Measurements from ENCODE around the gene GALNT2.
A peak's percentile ranks its signal among the peaks of the same experiment; 100 is the strongest.

GALNT2 gene

GRCh38 chr1:230179249-230179648 lies 112.2 kb downstream of the GALNT2 start:
- TF ChIP-seq SIN3A (IDR thresholded peaks at IDR 0.05; ENCODE audit: borderline replicate concordance, insufficient read depth, low read length): no peak
- no peak for TF ChIP-seq POLR2AphosphoS5 (IDR thresholded peaks at IDR 0.05; ENCODE audit: low read depth, low read length)
- TF ChIP-seq REST (IDR thresholded peaks at IDR 0.05; ENCODE audit: insufficient read depth in 1 of 2, low read depth in 2 of 2, low read length in 2 of 2): no peak
- no peak for TF ChIP-seq FOXP2 (optimal IDR thresholded peaks at IDR 0.05; ENCODE audit: borderline replicate concordance, extremely low read depth, extremely low read length, insufficient read depth)
- no peak for TF ChIP-seq TAF1 (IDR thresholded peaks at IDR 0.05; ENCODE audit: borderline replicate concordance, insufficient read depth, low read length)

- no peak for TF ChIP-seq FOXP2 (optimal IDR thresholded peaks at IDR 0.05; ENCODE audit: borderline replicate concordance, extremely low read depth, extremely low read length, insufficient read depth)
- no peak for TF ChIP-seq TAF1 (IDR thresholded peaks at IDR 0.05; ENCODE audit: borderline replicate concordance, insufficient read depth, low read length)
- no peak for TF ChIP-seq REST (IDR thresholded peaks at IDR 0.05; ENCODE audit: insufficient read depth in 1 of 2, low read depth in 2 of 2, low read length in 2 of 2)
These were observed 118.3 kb downstream of the GALNT2 start for GRCh38 chr1:230185076-230186001.

- TF ChIP-seq FOXP2 (optimal IDR thresholded peaks at IDR 0.05; ENCODE audit: borderline replicate concordance, extremely low read depth, extremely low read length, insufficient read depth) (peak; percentile 15), REST (IDR thresholded peaks at IDR 0.05; ENCODE audit: insufficient read depth in 1 of 2, low read depth in 2 of 2, low read length in 2 of 2) (no peak)
These were observed 119.2 kb downstream of the GALNT2 start for GRCh38 chr1:230186003-230186863.

GRCh38 chr1:230186874-230187273 lies 119.8 kb downstream of the GALNT2 start:
- TF ChIP-seq FOXP2 (optimal IDR thresholded peaks at IDR 0.05; ENCODE audit: borderline replicate concordance, extremely low read depth, extremely low read length, insufficient read depth): no peak
- TF ChIP-seq TAF1 (IDR thresholded peaks at IDR 0.05; ENCODE audit: borderline replicate concordance, insufficient read depth, low read length): no peak
- no peak for TF ChIP-seq REST (IDR thresholded peaks at IDR 0.05; ENCODE audit: insufficient read depth in 1 of 2, low read depth in 2 of 2, low read length in 2 of 2)
- TF ChIP-seq POLR2AphosphoS5 (IDR thresholded peaks at IDR 0.05; ENCODE audit: low read depth, low read length): no peak
- no peak for TF ChIP-seq SIN3A (IDR thresholded peaks at IDR 0.05; ENCODE audit: borderline replicate concordance, insufficient read depth, low read length)
